BLaER1 (cell line): ENCODE data around the gene LENEP.

Source experiments
- H3K27ac ChIP-seq: shearing (Covaris generic); formaldehyde crosslinking; 2 replicates; pipeline ENCODE4 v1.8.1; 2022
- H3K27me3 ChIP-seq: shearing (Covaris generic); formaldehyde crosslinking; 2 replicates; pipeline ENCODE4 v1.8.1; 2022
- H3K36me3 ChIP-seq: shearing (Covaris generic); formaldehyde crosslinking; 2 replicates; pipeline ENCODE4 v1.8.1; 2022
- H3K4me1 ChIP-seq: shearing (Covaris generic); formaldehyde crosslinking; 2 replicates; pipeline ENCODE4 v1.8.1; 2022
- H3K4me2 ChIP-seq: shearing (Covaris generic); formaldehyde crosslinking; 2 replicates; pipeline ENCODE4 v1.8.1; 2022
- H3K4me3 ChIP-seq: shearing (Covaris generic); formaldehyde crosslinking; 2 replicates; pipeline ENCODE4 v1.8.1; 2022
- H3K9ac ChIP-seq: shearing (Covaris generic); formaldehyde crosslinking; 2 replicates; pipeline ENCODE4 v1.8.1; 2022
- H3K9me3 ChIP-seq: shearing (Covaris generic); formaldehyde crosslinking; 2 replicates; pipeline ENCODE4 v1.8.1; 2022
- H4K20me1 ChIP-seq: shearing (Covaris generic); formaldehyde crosslinking; 2 replicates; pipeline ENCODE4 v1.8.1; 2022
- Cebpa-rat ChIP-seq: shearing (Covaris generic); IDR thresholded peaks from 2 replicates; pipeline ENCODE4 v1.8.1; 2022

Gene LENEP

GRCh38 chr1:154953611-154954038 is 39.8 kb upstream of the LENEP start:
- H3K4me2 ChIP-seq: peak overlapping the region; percentile 99
- no peak for TF ChIP-seq Cebpa-rat
- peaks cover 79% of the 10 kb centered on the region for H3K4me1 ChIP-seq
- H3K27ac ChIP-seq: peak overlapping the region; percentile 92
- H3K9ac ChIP-seq: peak overlapping the region; percentile 86
- H3K4me3 ChIP-seq: peak overlapping the region; percentile 75
- peaks cover 62% of the 10 kb centered on the region for H4K20me1 ChIP-seq
- H3K27me3 ChIP-seq: no peaks in the 10 kb centered on the region
- peaks cover 46% of the 10 kb centered on the region for H3K36me3 ChIP-seq
- no peaks in the 10 kb centered on the region for H3K9me3 ChIP-seq

- peaks cover 48% of the 10 kb centered on the region for H3K36me3 ChIP-seq
- peaks cover 54% of the 10 kb centered on the region for H4K20me1 ChIP-seq
- H3K9ac ChIP-seq: peak overlapping the region; percentile 86
- peak overlapping the region; percentile 75 for H3K4me3 ChIP-seq
- H3K27ac ChIP-seq: peak overlapping the region; percentile 92
- no peak for TF ChIP-seq Cebpa-rat
- peak overlapping the region; percentile 99 for H3K4me2 ChIP-seq
- no peaks in the 10 kb centered on the region for H3K9me3 ChIP-seq
- peaks cover 82% of the 10 kb centered on the region for H3K4me1 ChIP-seq
- no peaks in the 10 kb centered on the region for H3K27me3 ChIP-seq
These were observed 38.8 kb upstream of the LENEP start for GRCh38 chr1:154954541-154954940.

GRCh38 chr1:154955039-154955717 is 38.2 kb upstream of the LENEP start:
- Histone ChIP-seq H3K9ac (peak overlapping the region; percentile 86), H3K27me3 (no peaks in the 10 kb centered on the region), H3K36me3 (peaks cover 44% of the 10 kb centered on the region), H3K27ac (peak overlapping the region; percentile 92), H4K20me1 (peaks cover 49% of the 10 kb centered on the region), H3K9me3 (no peaks in the 10 kb centered on the region), H3K4me1 (peaks cover 88% of the 10 kb centered on the region), H3K4me3 (peak overlapping the region; percentile 75), H3K4me2 (peak overlapping the region; percentile 99)
- no peak for TF ChIP-seq Cebpa-rat

- peak within 1 kb of the TSS; percentile 99 for H3K4me2 ChIP-seq
- no peaks in the 10 kb centered on the region for H3K9me3 ChIP-seq
- peaks cover 48% of the 10 kb centered on the region for H4K20me1 ChIP-seq
- peaks cover 37% of the 10 kb centered on the region for H3K36me3 ChIP-seq
- H3K27ac ChIP-seq: peak within 1 kb of the TSS; percentile 92
- no peaks in the 10 kb centered on the region for H3K27me3 ChIP-seq
- H3K4me3 ChIP-seq: peak within 1 kb of the TSS; percentile 75
- H3K9ac ChIP-seq: peak within 1 kb of the TSS; percentile 86
- TF ChIP-seq Cebpa-rat: no peak
- H3K4me1 ChIP-seq: peaks cover 88% of the 10 kb centered on the region
These were observed 37.5 kb upstream of the LENEP start, which contains the start of gene PBXIP1 for GRCh38 chr1:154955718-154956543. Gene PBXIP1, minus strand, starts transcription at chr1:154956099. Its CDS starts 2,378 bp downstream, at chr1:154953721.

GRCh38 chr1:154956544-154956941 is 36.8 kb upstream of the LENEP start:
- H3K9me3 ChIP-seq: no peaks in the 10 kb centered on the region
- no peak for TF ChIP-seq Cebpa-rat
- H3K4me1 ChIP-seq: peaks cover 81% of the 10 kb centered on the region
- peaks cover 31% of the 10 kb centered on the region for H3K36me3 ChIP-seq
- peak overlapping the region; percentile 75 for H3K4me3 ChIP-seq
- peak overlapping the region; percentile 92 for H3K27ac ChIP-seq
- H3K27me3 ChIP-seq: no peaks in the 10 kb centered on the region
- H3K9ac ChIP-seq: peak overlapping the region; percentile 86
- peaks cover 44% of the 10 kb centered on the region for H4K20me1 ChIP-seq
- peak overlapping the region; percentile 99 for H3K4me2 ChIP-seq

- Histone ChIP-seq H3K9ac (no peak overlapping the region; the same call in 1 of the 2 replicates), H3K27ac (peak overlapping the region; percentile 92; the same call in 1 of the 2 replicates), H4K20me1 (peaks cover 38% of the 10 kb centered on the region), H3K4me3 (no peak overlapping the region), H3K27me3 (no peaks in the 10 kb centered on the region), H3K36me3 (peaks cover 25% of the 10 kb centered on the region), H3K9me3 (no peaks in the 10 kb centered on the region), H3K4me2 (peak overlapping the region; percentile 99; the same call in 1 of the 2 replicates), H3K4me1 (peaks cover 75% of the 10 kb centered on the region)
- TF ChIP-seq Cebpa-rat: no peak
These were observed 36.2 kb upstream of the LENEP start for GRCh38 chr1:154957091-154957657.

GRCh38 chr1:154958036-154958435 is 35.4 kb upstream of the LENEP start:
- H3K4me2 ChIP-seq: no peak overlapping the region
- no peak overlapping the region for H3K9ac ChIP-seq
- H3K4me1 ChIP-seq: peaks cover 73% of the 10 kb centered on the region
- no peak for TF ChIP-seq Cebpa-rat
- H3K27me3 ChIP-seq: no peaks in the 10 kb centered on the region
- H3K9me3 ChIP-seq: no peaks in the 10 kb centered on the region
- peaks cover 29% of the 10 kb centered on the region for H4K20me1 ChIP-seq
- no peak overlapping the region for H3K4me3 ChIP-seq
- peak overlapping the region; percentile 32; the same call in 1 of the 2 replicates for H3K27ac ChIP-seq
- peaks cover 27% of the 10 kb centered on the region for H3K36me3 ChIP-seq

GRCh38 chr1:154958681-154959425 is 34.5 kb upstream of the LENEP start:
- H3K4me2 ChIP-seq: peak overlapping the region; percentile 3; the same call in 1 of the 2 replicates
- TF ChIP-seq Cebpa-rat: no peak

GRCh38 chr1:154959426-154959780 is 34.0 kb upstream of the LENEP start:
- H3K4me2 ChIP-seq: peak overlapping the region; percentile 39
- H4K20me1 ChIP-seq: peaks cover 16% of the 10 kb centered on the region; the same call in 1 of the 2 replicates

More at GRCh38 chr1:154958681-154959425, 34.5 kb upstream of the LENEP start:
- Histone ChIP-seq H3K9me3 (no peaks in the 10 kb centered on the region), H3K9ac (no peak overlapping the region), H3K27me3 (no peaks in the 10 kb centered on the region), H3K4me3 (no peak overlapping the region), H4K20me1 (peaks cover 21% of the 10 kb centered on the region), H3K27ac (peak overlapping the region; percentile 32; the same call in 1 of the 2 replicates), H3K4me1 (peaks cover 73% of the 10 kb centered on the region), H3K36me3 (peaks cover 35% of the 10 kb centered on the region)

More at GRCh38 chr1:154959426-154959780, 34.0 kb upstream of the LENEP start:
- Histone ChIP-seq H3K27me3 (no peaks in the 10 kb centered on the region), H3K9ac (no peak overlapping the region), H3K4me1 (peaks cover 73% of the 10 kb centered on the region), H3K9me3 (no peaks in the 10 kb centered on the region), H3K4me3 (no peak overlapping the region), H3K36me3 (peaks cover 41% of the 10 kb centered on the region), H3K27ac (0 out of 2 replicates have a peak overlapping the region, but pooled peaks have one; percentile 32)
- TF ChIP-seq Cebpa-rat: no peak
